IPS-20b (cell line): ENCODE data around the gene KMT2C.
"Not testable (repeated sequence)": the region's sequence is repeated elsewhere in the genome, so short reads cannot be mapped to it uniquely, and the experiment has no call there.

Experiments
- H3K27ac ChIP-seq: one replicate; pipeline ENCODE4 v1.5.1; 2013; ENCODE audit warnings: low read length
- H3K27me3 ChIP-seq: 2 replicates; pipeline ENCODE4 v1.6.1; 2013; ENCODE audit warnings: mild to moderate bottlenecking, low read length, inconsistent platforms; ENCODE audit not compliant: insufficient read depth
- H3K36me3 ChIP-seq: 2 replicates; pipeline ENCODE4 v1.6.1; 2013; ENCODE audit warnings: low read depth, mild to moderate bottlenecking, inconsistent platforms, low read length, moderate library complexity; ENCODE audit not compliant: insufficient read depth
- H3K4me1 ChIP-seq: 2 replicates; pipeline ENCODE4 v1.6.1; 2013; ENCODE audit warnings: mild to moderate bottlenecking, control low read depth, inconsistent platforms, low read length, moderate library complexity; ENCODE audit not compliant: insufficient read depth
- H3K4me3 ChIP-seq: 2 replicates; pipeline ENCODE4 v1.5.1; 2013; ENCODE audit warnings: mild to moderate bottlenecking, low read length, inconsistent platforms
- H3K9ac ChIP-seq: 2 replicates; pipeline ENCODE4 v1.6.1; 2013; ENCODE audit warnings: low read depth, mild to moderate bottlenecking, inconsistent platforms, low read length, moderate library complexity
- H3K9me3 ChIP-seq: 2 replicates; pipeline ENCODE4 v1.6.1; 2013; ENCODE audit warnings: mild to moderate bottlenecking, low read depth, low read length, inconsistent platforms; ENCODE audit not compliant: insufficient read depth

KMT2C gene

GRCh38 chr7:152420950-152421349, 14.9 kb downstream of the KMT2C start:
- not testable (repeated sequence) for H3K9ac ChIP-seq, H3K36me3 ChIP-seq

DNA sequence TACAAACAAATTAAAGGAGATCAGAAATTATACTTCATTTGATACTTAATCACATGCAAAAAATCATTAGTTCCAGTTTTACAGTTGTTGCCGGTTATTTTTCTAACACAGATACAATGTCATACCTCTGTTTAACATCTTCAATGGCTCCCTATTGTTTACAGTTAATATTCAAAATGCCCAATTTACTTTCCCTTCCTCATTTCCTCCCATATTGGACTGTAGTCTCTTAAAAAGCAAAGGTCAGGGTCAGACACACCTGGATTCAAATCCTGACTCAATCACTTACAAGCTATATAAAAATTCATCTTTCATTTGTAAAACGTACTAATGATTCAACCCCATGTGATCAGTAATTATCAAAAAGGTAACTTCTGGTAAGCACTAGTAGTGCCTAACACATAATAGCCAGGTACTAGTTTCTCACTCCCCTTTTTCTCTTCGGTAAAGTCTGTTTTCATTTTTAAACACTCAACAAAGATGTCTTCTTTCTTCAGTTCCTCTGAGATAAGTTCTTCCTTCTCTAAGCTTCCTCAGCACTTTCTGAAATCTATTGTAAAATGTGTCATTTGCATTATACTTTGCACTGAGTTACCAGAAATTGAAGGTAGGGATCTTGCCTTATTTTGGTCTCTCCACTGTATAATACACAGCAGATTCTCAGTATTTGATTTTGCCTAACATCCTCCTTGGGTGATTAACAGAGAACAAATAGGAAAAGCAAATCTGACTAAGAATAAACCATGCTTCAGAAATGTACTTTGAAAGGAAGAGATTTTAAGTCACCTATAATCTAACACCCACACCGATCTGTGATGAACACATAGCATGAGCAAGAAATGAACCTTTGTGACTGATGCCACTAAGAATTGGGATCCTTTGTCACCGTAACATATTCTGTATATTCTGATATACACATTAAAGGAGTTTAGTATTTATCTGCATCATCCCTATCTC, 16.1 kb downstream of the KMT2C start:
- H3K9ac ChIP-seq: no peak overlapping the region
- no peak overlapping the region for H3K27ac ChIP-seq
- no peaks in the 10 kb centered on the region for H3K4me1 ChIP-seq
- H3K4me3 ChIP-seq: no peak overlapping the region
- no peaks in the 10 kb centered on the region for H3K27me3 ChIP-seq
- no peaks in the 10 kb centered on the region; the same call in 1 of the 2 replicates for H3K36me3 ChIP-seq
- peaks cover 3% of the 10 kb centered on the region for H3K9me3 ChIP-seq

More at GRCh38 chr7:152420950-152421349, 14.9 kb downstream of the KMT2C start:
- not testable (repeated sequence) for H3K27me3 ChIP-seq, H3K4me3 ChIP-seq, H3K27ac ChIP-seq, H3K9me3 ChIP-seq, H3K4me1 ChIP-seq

GRCh38 chr7:152414779-152415178, 21.0 kb downstream of the KMT2C start:
- Histone ChIP-seq H3K9ac (no peak overlapping the region), H3K9me3 (peaks cover 9% of the 10 kb centered on the region), H3K27me3 (no peaks in the 10 kb centered on the region), H3K4me3 (no peak overlapping the region), H3K36me3 (no peaks in the 10 kb centered on the region), H3K27ac (no peak overlapping the region), H3K4me1 (peaks cover 5% of the 10 kb centered on the region; the same call in 1 of the 2 replicates)

DNA sequence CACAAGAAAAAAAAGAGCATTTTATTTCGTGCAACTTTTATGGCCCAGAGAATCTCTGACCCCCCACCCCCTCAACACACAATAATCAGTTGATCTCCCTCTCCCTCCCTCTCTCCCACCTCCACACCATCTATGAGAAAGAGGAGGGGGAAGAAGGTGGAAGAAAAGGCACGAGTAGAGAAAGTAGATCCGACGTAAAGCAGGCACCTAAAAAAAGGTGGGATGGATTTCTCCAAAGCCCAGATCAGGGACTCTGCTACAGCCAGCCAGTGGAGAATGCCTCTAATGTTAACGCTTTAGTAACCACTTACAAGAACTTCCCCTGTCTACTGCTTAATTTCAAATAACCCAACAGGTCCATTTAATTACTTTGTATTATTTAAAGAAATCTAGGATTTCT, 24.4 kb downstream of the KMT2C start:
- peak overlapping the region; percentile 63 for H3K4me3 ChIP-seq
- H3K4me1 ChIP-seq: peaks cover 5% of the 10 kb centered on the region; the same call in 1 of the 2 replicates
- H3K27me3 ChIP-seq: no peaks in the 10 kb centered on the region
- H3K36me3 ChIP-seq: no peaks in the 10 kb centered on the region
- H3K9me3 ChIP-seq: peaks cover 19% of the 10 kb centered on the region
- peak overlapping the region; percentile 79 for H3K27ac ChIP-seq
- H3K9ac ChIP-seq: peak overlapping the region; percentile 51; the same call in 1 of the 2 replicates

DNA sequence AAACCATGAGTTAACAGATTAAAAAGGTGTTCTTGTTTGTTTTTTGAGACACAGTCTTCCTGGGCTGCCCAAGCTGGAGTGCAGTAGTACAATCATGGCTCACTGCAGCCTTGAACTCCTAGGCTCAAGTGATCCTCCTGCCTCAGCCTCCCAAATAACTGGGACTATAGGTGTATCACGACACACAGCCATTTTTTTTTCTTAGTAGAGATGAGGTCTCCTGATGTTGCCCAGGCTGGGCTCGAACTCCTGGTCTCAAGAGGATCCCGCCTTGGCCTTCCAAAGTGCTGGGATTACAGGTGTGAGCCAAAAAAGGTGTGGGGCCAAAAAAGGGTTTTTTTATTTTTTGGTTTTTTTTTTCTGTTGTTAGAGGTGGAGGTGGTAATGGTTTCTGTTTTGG, 29.3 kb downstream of the KMT2C start:
- H3K9me3 ChIP-seq: peaks cover 55% of the 10 kb centered on the region
- no peaks in the 10 kb centered on the region for H3K36me3 ChIP-seq
- H3K27ac ChIP-seq: no peak overlapping the region
- H3K4me3 ChIP-seq: no peak overlapping the region
- H3K27me3 ChIP-seq: no peaks in the 10 kb centered on the region
- no peaks in the 10 kb centered on the region; the same call in 1 of the 2 replicates for H3K4me1 ChIP-seq
- no peak overlapping the region for H3K9ac ChIP-seq

GRCh38 chr7:152406030-152406429, 29.8 kb downstream of the KMT2C start:
- not testable (repeated sequence) for H3K27ac ChIP-seq, H3K9ac ChIP-seq, H3K27me3 ChIP-seq, H3K4me1 ChIP-seq, H3K36me3 ChIP-seq, H3K4me3 ChIP-seq
- H3K9me3 ChIP-seq: peaks cover 51% of the 10 kb centered on the region

DNA sequence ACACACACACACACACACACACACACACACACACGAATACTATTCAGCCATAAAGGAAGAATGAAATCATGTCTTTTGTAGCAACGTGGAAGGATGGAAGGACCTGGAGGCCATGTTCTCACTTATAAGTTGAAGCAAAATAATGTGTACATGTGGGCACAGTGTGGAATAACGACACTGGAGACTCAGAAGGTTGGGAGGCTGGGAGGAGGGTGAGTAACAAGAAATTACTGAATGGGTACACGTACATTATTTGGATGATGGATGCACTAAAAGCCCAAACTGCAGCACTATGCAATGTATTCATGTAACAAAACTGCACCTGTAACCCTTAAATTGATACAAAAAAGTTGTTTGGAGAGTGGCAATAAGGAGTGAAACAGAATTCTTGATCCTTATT, 32.1 kb downstream of the KMT2C start:
- no peak overlapping the region for H3K4me3 ChIP-seq
- no peak overlapping the region for H3K9ac ChIP-seq
- H3K27ac ChIP-seq: no peak overlapping the region
- H3K4me1 ChIP-seq: peaks cover 8% of the 10 kb centered on the region; the same call in 1 of the 2 replicates
- H3K36me3 ChIP-seq: no peaks in the 10 kb centered on the region
- H3K9me3 ChIP-seq: peaks cover 51% of the 10 kb centered on the region
- no peaks in the 10 kb centered on the region for H3K27me3 ChIP-seq

DNA sequence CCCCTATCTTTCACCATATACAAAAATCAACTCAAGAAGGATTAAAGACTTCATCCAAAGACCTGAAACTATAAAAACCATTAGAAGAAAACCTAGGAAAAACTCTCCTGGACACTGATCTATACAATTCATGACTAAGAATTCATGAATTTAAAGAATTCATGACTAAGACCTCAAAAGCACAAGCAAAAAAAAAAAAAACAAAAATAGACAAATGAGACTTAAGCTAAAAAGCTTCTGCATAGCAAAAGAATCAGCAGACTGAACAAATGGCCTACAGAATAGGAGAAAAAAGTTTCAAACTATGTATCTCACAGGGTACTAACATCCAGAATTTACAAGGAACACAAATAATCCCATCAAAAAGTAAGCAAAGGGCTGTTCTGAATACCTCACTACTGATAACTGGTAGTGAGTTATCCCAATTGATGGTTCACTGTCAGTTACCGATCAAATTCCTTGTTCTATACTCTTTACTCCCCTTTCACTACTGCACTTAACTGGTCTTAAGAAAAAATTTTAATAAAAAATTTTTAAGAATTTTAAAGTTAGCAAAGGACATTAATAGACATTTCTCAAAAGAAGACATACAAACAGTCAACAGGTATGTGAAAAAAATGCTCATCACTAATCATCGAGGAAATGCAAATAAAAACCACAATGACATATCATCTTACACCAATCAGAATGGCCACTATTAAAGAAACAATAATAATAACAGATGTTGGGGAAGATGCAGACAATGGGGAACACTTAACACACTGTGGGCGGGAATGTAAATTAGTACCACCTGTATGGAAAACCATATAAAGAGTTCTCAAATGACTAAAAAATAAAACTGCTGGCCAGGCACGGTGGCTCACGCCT, 33.2 kb downstream of the KMT2C start:
- H3K4me3 ChIP-seq: peak overlapping the region; percentile 11; the same call in 1 of the 2 replicates
- H3K27ac ChIP-seq: no peak overlapping the region
- no peaks in the 10 kb centered on the region for H3K27me3 ChIP-seq
- H3K36me3 ChIP-seq: no peaks in the 10 kb centered on the region
- peaks cover 10% of the 10 kb centered on the region; the same call in 1 of the 2 replicates for H3K4me1 ChIP-seq
- no peak overlapping the region for H3K9ac ChIP-seq
- peaks cover 51% of the 10 kb centered on the region for H3K9me3 ChIP-seq

DNA sequence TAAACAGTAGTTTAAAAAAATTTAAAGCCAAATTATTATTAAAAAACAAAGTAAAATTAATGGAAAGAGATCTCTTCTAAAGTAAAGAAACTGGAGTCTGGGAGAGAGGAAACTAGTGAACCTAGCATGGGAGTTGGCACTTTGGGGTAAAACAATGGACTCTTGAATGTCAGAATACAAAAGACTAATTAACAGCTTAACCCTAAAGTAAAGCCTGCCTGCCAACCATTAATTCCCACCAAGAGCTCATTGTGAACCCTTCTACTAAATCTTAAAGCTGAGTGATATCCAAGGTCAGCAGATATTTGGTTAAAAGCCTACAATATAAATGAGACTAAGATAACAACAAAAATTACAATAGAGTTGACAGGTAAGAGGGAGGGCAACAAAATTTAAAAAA, 36.5 kb downstream of the KMT2C start:
- no peak overlapping the region for H3K4me3 ChIP-seq
- H3K27ac ChIP-seq: no peak overlapping the region
- no peaks in the 10 kb centered on the region for H3K27me3 ChIP-seq
- H3K36me3 ChIP-seq: no peaks in the 10 kb centered on the region
- H3K4me1 ChIP-seq: peaks cover 10% of the 10 kb centered on the region; the same call in 1 of the 2 replicates
- no peak overlapping the region for H3K9ac ChIP-seq
- peaks cover 27% of the 10 kb centered on the region for H3K9me3 ChIP-seq

GRCh38 chr7:152395112-152395511, 40.7 kb downstream of the KMT2C start:
- H3K27ac ChIP-seq: no peak overlapping the region
- H3K36me3 ChIP-seq: no peaks in the 10 kb centered on the region
- no peaks in the 10 kb centered on the region for H3K27me3 ChIP-seq
- H3K9ac ChIP-seq: no peak overlapping the region
- peaks cover 10% of the 10 kb centered on the region for H3K9me3 ChIP-seq
- peaks cover 10% of the 10 kb centered on the region; the same call in 1 of the 2 replicates for H3K4me1 ChIP-seq
- no peak overlapping the region for H3K4me3 ChIP-seq

- not testable (repeated sequence) for H3K36me3 ChIP-seq, H3K27me3 ChIP-seq, H3K4me3 ChIP-seq, H3K4me1 ChIP-seq, H3K27ac ChIP-seq, H3K9ac ChIP-seq
- H3K9me3 ChIP-seq: peaks cover 10% of the 10 kb centered on the region
These were observed 41.6 kb downstream of the KMT2C start for GRCh38 chr7:152394214-152394613.
